ENCODE measurements around the gene MCAT. TPM values are rescaled to one million over a fixed set of nuclear protein-coding genes. Genes with fewer than 3 reads are reported as not detected.

The MCAT gene
- total and polyA plus RNA-seq, 2 of the 4 experiments (the other 2 are of a cell fraction): 7.3 to 19.7 TPM

DNA sequence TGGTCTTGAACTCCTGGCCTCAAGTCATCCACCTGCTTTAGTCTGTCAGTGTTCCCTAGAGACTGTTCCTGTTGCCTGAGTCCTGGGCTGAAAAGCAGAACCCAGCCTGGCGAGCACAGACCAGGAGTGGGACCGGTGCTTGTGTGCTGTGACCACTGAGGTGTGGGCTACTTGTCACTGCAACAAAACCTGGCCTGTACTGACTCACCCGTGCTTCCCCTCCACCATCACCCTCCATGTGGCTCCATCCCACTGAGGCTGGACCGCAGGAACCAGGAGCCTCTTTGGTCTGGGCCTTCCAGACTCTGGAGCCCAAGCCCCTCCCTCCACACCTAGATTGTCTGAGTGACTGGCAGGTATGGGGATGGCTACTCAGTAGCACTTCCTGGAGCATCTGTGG lies 8.6 kb downstream of the MCAT start:
- no peak for ATAC-seq (ENCODE audit: low read depth)
- no peak overlapping the region for H3K9ac ChIP-seq (ENCODE audit: low read depth, low read length)
- H3K23ac ChIP-seq (ENCODE audit: low read depth, low read length): no peak overlapping the region
- H4K5ac ChIP-seq (ENCODE audit: low read depth, low read length): no peak overlapping the region
- no peak overlapping the region for H3K18ac ChIP-seq (ENCODE audit: low read depth, low read length)
- H2AFZ ChIP-seq (replicated peaks; ENCODE audit: low read length, poor library complexity): no peak overlapping the region
- H4K8ac ChIP-seq (ENCODE audit: low read depth in 2 of 2, low read length in 2 of 2): no peak overlapping the region
- no peak overlapping the region for H3K56ac ChIP-seq (ENCODE audit: extremely low read depth, insufficient read depth, low read length)
- no peak overlapping the region for H2BK20ac ChIP-seq (ENCODE audit: low read depth, low read length)
- intact Hi-C loops (cut with micrococcal nuclease): no loop called here
- no peak overlapping the region for H2AK5ac ChIP-seq (ENCODE audit: low read depth, low read length)
- no peak for DNase-seq
- no peaks in the 10 kb centered on the region for H3K9me3 ChIP-seq (ENCODE audit: control insufficient read depth, insufficient read depth, low read length)
- H4K20me1 ChIP-seq (ENCODE audit: insufficient read depth, low read length): no peaks in the 10 kb centered on the region; the same call in 1 of the 2 replicates
- dilution Hi-C loops (cut with HindIII; ENCODE audit: low sequenced_read_pairs, unreplicated experiment): no loop called here
- no peaks in the 10 kb centered on the region for H3K9me1 ChIP-seq (ENCODE audit: insufficient read depth, low read length)
- H2AK9ac ChIP-seq (replicated peaks; ENCODE audit: low read depth, low read length, poor library complexity): no peak overlapping the region
- H3K4me1 ChIP-seq (ENCODE audit: control insufficient read depth, insufficient read depth, low read length): no peaks in the 10 kb centered on the region
- no peak overlapping the region for H3K27ac ChIP-seq (ENCODE audit: insufficient read depth, low read length)
- H2BK120ac ChIP-seq (ENCODE audit: low read depth, low read length): no peak overlapping the region
- H3K4ac ChIP-seq (ENCODE audit: low read depth, low read length): no peak overlapping the region
- no peak overlapping the region for H2BK5ac ChIP-seq (ENCODE audit: low read depth, low read length, poor library complexity, severe bottlenecking)
- H3K14ac ChIP-seq (replicated peaks; ENCODE audit: low read depth, low read length): no peak overlapping the region
- H3K79me1 ChIP-seq (ENCODE audit: low read depth in 1 of 2, low read length in 2 of 2): peaks cover 0 to 5% of the 10 kb centered on the region in 2 experiments; a peak in 1 of 4 replicates
- ChIA-PET CTCF (no interaction called here), POLR2A (ENCODE audit: unreplicated experiment) (no interaction called here)
- no peak overlapping the region for H2BK15ac ChIP-seq (ENCODE audit: low read depth, low read length)
- H3K4me3 ChIP-seq (ENCODE audit: insufficient read depth, low read depth, low read length): no peak overlapping the region
- 92% methylated on average over 2 of the region's 4 CpGs; no CpG with 5 or more reads in 1 of the 2 experiments for WGBS, 2 experiments (ENCODE audit: extremely low coverage in 2 of 2, insufficient read length in 1 of 2)
- no TSS peak for BruUV-seq (replicated peaks)
- no peak for TF ChIP-seq RAD21 (IDR thresholded peaks at IDR 0.05; ENCODE audit: low read length)
- TF ChIP-seq BHLHE40 (IDR thresholded peaks at IDR 0.05; ENCODE audit: low read depth, low read length): no peak
- TF ChIP-seq, protein P1, sequence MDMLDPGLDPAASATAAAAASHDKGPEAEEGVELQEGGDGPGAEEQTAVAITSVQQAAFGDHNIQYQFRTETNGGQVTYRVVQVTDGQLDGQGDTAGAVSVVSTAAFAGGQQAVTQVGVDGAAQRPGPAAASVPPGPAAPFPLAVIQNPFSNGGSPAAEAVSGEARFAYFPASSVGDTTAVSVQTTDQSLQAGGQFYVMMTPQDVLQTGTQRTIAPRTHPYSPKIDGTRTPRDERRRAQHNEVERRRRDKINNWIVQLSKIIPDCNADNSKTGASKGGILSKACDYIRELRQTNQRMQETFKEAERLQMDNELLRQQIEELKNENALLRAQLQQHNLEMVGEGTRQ (IDR thresholded peaks at IDR 0.05; ENCODE audit: low read depth, low read length): no peak
- TF ChIP-seq CEBPB (IDR thresholded peaks at IDR 0.05; ENCODE audit: low read depth, low read length): no peak
- no peak for TF ChIP-seq CHD1 (IDR thresholded peaks at IDR 0.05; ENCODE audit: low read depth, low read length)
- no peak for TF ChIP-seq NFE2L2 (IDR thresholded peaks at IDR 0.05; ENCODE audit: low read depth, low read length)
- TF ChIP-seq, protein P2, sequence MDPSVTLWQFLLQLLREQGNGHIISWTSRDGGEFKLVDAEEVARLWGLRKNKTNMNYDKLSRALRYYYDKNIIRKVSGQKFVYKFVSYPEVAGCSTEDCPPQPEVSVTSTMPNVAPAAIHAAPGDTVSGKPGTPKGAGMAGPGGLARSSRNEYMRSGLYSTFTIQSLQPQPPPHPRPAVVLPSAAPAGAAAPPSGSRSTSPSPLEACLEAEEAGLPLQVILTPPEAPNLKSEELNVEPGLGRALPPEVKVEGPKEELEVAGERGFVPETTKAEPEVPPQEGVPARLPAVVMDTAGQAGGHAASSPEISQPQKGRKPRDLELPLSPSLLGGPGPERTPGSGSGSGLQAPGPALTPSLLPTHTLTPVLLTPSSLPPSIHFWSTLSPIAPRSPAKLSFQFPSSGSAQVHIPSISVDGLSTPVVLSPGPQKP (IDR thresholded peaks at IDR 0.05; ENCODE audit: borderline replicate concordance, low read depth, low read length): no peak
- TF ChIP-seq MAZ (IDR thresholded peaks at IDR 0.05; ENCODE audit: borderline replicate concordance, low read depth, low read length): no peak
- peaks cover 43% of the 10 kb centered on the region for H3K36me3 ChIP-seq (ENCODE audit: control insufficient read depth, insufficient read depth, low read length)
- no peaks in the 10 kb centered on the region for H3K27me3 ChIP-seq (ENCODE audit: control insufficient read depth, insufficient read depth, low read length)
- in situ Hi-C loops (cut with MboI; ENCODE audit: low sequenced_read_pairs): no loop called here
- H3K4me2 ChIP-seq (ENCODE audit: low read depth, low read length): no peak overlapping the region
- H4K91ac ChIP-seq (ENCODE audit: insufficient read depth, low read depth, low read length): no peak overlapping the region

Measured in IMR-90 (cell line).